ENCODE results near the gene BAIAP2L2.

DNA sequence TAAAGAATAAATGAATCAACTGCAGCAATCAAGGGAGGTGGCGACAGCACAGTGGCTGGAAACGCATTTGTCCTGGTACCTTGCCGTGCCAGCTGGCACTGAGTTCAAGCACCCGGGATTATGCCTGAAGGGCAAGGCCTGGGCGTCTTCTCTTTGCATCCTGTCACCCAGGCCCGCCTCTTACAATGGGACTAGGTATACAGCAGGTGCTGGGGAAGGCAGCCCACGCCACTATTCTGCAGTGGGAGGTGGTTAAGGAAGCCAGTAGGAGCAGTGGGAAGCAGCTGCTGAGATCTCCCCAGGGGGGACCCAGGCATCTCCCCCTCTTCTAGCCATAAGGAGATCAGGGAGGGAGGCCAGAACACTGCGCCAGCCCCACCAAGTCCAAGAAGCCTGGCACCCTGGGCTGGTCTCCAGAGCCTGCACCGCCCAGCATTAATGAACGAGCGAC, 15.3 kb upstream of the BAIAP2L2 start:
- TF ChIP-seq GLIS3 (CRISPR knock-in tag; IDR thresholded peaks at IDR 0.05) (no peak), ESRRG (CRISPR knock-in tag; IDR thresholded peaks at IDR 0.05) (no peak), ZNF70 (CRISPR knock-in tag; IDR thresholded peaks at IDR 0.05) (no peak), ZFP30 (CRISPR knock-in tag; IDR thresholded peaks at IDR 0.05) (no peak), ARNTL (CRISPR knock-in tag; IDR thresholded peaks at IDR 0.05; ENCODE audit: borderline replicate concordance, low read depth) (no peak), ZFP3 (CRISPR knock-in tag; IDR thresholded peaks at IDR 0.05) (no peak), CSDC2 (CRISPR knock-in tag; IDR thresholded peaks at IDR 0.05) (no peak)
- TF ChIP-seq, protein P1, sequence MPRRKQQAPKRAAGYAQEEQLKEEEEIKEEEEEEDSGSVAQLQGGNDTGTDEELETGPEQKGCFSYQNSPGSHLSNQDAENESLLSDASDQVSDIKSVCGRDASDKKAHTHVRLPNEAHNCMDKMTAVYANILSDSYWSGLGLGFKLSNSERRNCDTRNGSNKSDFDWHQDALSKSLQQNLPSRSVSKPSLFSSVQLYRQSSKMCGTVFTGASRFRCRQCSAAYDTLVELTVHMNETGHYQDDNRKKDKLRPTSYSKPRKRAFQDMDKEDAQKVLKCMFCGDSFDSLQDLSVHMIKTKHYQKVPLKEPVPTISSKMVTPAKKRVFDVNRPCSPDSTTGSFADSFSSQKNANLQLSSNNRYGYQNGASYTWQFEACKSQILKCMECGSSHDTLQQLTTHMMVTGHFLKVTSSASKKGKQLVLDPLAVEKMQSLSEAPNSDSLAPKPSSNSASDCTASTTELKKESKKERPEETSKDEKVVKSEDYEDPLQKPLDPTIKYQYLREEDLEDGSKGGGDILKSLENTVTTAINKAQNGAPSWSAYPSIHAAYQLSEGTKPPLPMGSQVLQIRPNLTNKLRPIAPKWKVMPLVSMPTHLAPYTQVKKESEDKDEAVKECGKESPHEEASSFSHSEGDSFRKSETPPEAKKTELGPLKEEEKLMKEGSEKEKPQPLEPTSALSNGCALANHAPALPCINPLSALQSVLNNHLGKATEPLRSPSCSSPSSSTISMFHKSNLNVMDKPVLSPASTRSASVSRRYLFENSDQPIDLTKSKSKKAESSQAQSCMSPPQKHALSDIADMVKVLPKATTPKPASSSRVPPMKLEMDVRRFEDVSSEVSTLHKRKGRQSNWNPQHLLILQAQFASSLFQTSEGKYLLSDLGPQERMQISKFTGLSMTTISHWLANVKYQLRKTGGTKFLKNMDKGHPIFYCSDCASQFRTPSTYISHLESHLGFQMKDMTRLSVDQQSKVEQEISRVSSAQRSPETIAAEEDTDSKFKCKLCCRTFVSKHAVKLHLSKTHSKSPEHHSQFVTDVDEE (CRISPR knock-in tag; IDR thresholded peaks at IDR 0.05): no peak

All from SK-N-SH treated with all-trans-retinoic acid at 6 μM for 48 hours (cell line).